ENCODE results near the gene SDHC. TPM values are rescaled to one million over a fixed set of nuclear protein-coding genes. Genes with fewer than 3 reads are reported as not detected.

Gene SDHC
- total and polyA plus RNA-seq, 2 of the 8 experiments (the other 6 are each of a cell fraction or from before 2014, with no cell fraction given) = 224 to 305 TPM

GRCh38 chr1:161407451-161407985, 93.3 kb downstream of the SDHC start:
- Histone ChIP-seq H2BK5ac (ENCODE audit: low read depth, low read length) (no peak overlapping the region), H2BK12ac (ENCODE audit: low read depth, low read length) (no peak overlapping the region), H3K79me2 (ENCODE audit: control insufficient read depth in 1 of 2, insufficient read depth in 2 of 2, low read length in 2 of 2) (no peaks in the 10 kb centered on the region), H3K18ac (ENCODE audit: extremely low read depth, low read length) (no peak overlapping the region), H2BK120ac (replicated peaks; ENCODE audit: low read depth, low read length) (no peak overlapping the region), H3K23ac (ENCODE audit: insufficient read length) (no peak overlapping the region), H3K14ac (ENCODE audit: insufficient read length) (no peak overlapping the region), H3K4me2 (ENCODE audit: insufficient read depth in 1 of 2, low read depth in 2 of 2, low read length in 2 of 2) (peak overlapping the region; percentile 5 to 24; a peak in 1 of 4 replicates), H2BK15ac (ENCODE audit: low read length) (no peak overlapping the region), H4K8ac (ENCODE audit: extremely low read depth, insufficient read depth, low read length) (no peak overlapping the region), H3K79me1 (ENCODE audit: low read depth, low read length) (no peaks in the 10 kb centered on the region), H4K91ac (replicated peaks; ENCODE audit: insufficient read length, low read length) (no peak overlapping the region), H2AK5ac (ENCODE audit: low read depth, low read length) (no peak overlapping the region), H3K9ac (replicated peaks in 1 of 4; ENCODE audit: extremely low read depth in 1 of 4, low read depth in 3 of 4, low read length in 3 of 4) (no peak overlapping the region), H3K36me3 (ENCODE audit: control insufficient read depth in 2 of 4, insufficient read depth in 4 of 4, low read length in 3 of 4) (no peaks in the 10 kb centered on the region), H3K23me2 (ENCODE audit: low read depth, low read length) (no peaks in the 10 kb centered on the region), H3K4ac (replicated peaks; ENCODE audit: insufficient read length, low read depth, low read length) (no peak overlapping the region), H2BK20ac (ENCODE audit: low read length) (no peak overlapping the region), H2AFZ (ENCODE audit: low read length) (no peak overlapping the region), H3K27ac (ENCODE audit: low read depth, low read length) (no peak overlapping the region), H4K5ac (ENCODE audit: insufficient read length, low read depth, low read length) (no peak overlapping the region), H3K56ac (replicated peaks; ENCODE audit: insufficient read length, low read depth, low read length) (no peak overlapping the region), H3K27me3 (replicated peaks in 1 of 4; ENCODE audit: control insufficient read depth in 3 of 4, extremely low read depth in 1 of 4, insufficient read depth in 3 of 4, low read length in 3 of 4) (no peaks in the 10 kb centered on the region), H3K9me3 (ENCODE audit: insufficient read depth in 2 of 2, low read depth in 1 of 2, low read length in 1 of 2) (no peaks in the 10 kb centered on the region), H3K4me3 (ENCODE audit: extremely low read depth in 1 of 4, insufficient read depth in 2 of 4, low read depth in 3 of 4, low read length in 4 of 4) (no peak overlapping the region), H3K4me1 (replicated peaks in 1 of 4; ENCODE audit: control insufficient read depth in 3 of 4, insufficient read depth in 4 of 4, low read length in 3 of 4) (peaks cover 0 to 7% (median 0%) of the 10 kb centered on the region in 4 experiments; a peak in 1 of 7 replicates), H4K20me1 (replicated peaks in 1 of 2; ENCODE audit: control insufficient read depth in 1 of 2, insufficient read depth in 2 of 2, low read length in 2 of 2) (no peaks in the 10 kb centered on the region)
- WGBS, 2 experiments (ENCODE audit: extremely low coverage in 1 of 2, insufficient coverage in 1 of 2, insufficient read length in 1 of 2, insufficient replicate concordance in 2 of 2, low coverage in 1 of 2, low lambda C conversion rate in 2 of 2, missing lambda C conversion rate in 1 of 2) = 85% methylated on average over 6 of the region's 6 CpGs; no CpG with 5 or more reads in 1 of the 2 experiments
- no peak for FAIRE-seq
- TF ChIP-seq NRF1 (IDR thresholded peaks at IDR 0.05; ENCODE audit: low read depth, low read length) (no peak), SP1 (IDR thresholded peaks at IDR 0.05; ENCODE audit: low read depth, low read length) (no peak), SP4 (IDR thresholded peaks at IDR 0.05; ENCODE audit: low read length) (no peak), CREB1 (IDR thresholded peaks at IDR 0.05) (no peak), CBX8 (IDR thresholded peaks at IDR 0.05; ENCODE audit: borderline replicate concordance, low read depth, low read length) (no peak), POLR2A (IDR thresholded peaks at IDR 0.05; ENCODE audit: control extremely low read depth in 1 of 2, low read depth in 2 of 2, low read length in 2 of 2) (no peak), SIX5 (IDR thresholded peaks at IDR 0.05; ENCODE audit: low read depth, low read length) (no peak), BACH1 (IDR thresholded peaks at IDR 0.05; ENCODE audit: low read length) (no peak), RFX5 (IDR thresholded peaks at IDR 0.05; ENCODE audit: borderline replicate concordance, low read depth, low read length) (no peak), RXRA (IDR thresholded peaks at IDR 0.05; ENCODE audit: insufficient read depth, low read depth, low read length) (no peak), FOSL1 (IDR thresholded peaks at IDR 0.05; ENCODE audit: insufficient read depth, low read depth, low read length) (no peak), POU5F1 (IDR thresholded peaks at IDR 0.05; ENCODE audit: low read depth, low read length) (no peak)
- ChIA-PET CTCF (ENCODE audit: partially characterized antibody) (no interaction called here), POLR2A (ENCODE audit: partially characterized antibody) (no interaction called here)
- no peak for DNase-seq (ENCODE audit: low read depth in 1 of 2, low spot score in 2 of 2)

Data from H1 (cell line).